ENCODE data around the gene ZNF217. TPM values are rescaled to one million over a fixed set of nuclear protein-coding genes. Genes with fewer than 3 reads are reported as not detected.
"Not testable (repeated sequence)": the region's sequence is repeated elsewhere in the genome, so short reads cannot be mapped to it uniquely, and the experiment has no call there.

Gene ZNF217
- total RNA-seq, 6 donors from 2014 or later = 18.7 to 38.4 (median 33.9) TPM

DNA sequence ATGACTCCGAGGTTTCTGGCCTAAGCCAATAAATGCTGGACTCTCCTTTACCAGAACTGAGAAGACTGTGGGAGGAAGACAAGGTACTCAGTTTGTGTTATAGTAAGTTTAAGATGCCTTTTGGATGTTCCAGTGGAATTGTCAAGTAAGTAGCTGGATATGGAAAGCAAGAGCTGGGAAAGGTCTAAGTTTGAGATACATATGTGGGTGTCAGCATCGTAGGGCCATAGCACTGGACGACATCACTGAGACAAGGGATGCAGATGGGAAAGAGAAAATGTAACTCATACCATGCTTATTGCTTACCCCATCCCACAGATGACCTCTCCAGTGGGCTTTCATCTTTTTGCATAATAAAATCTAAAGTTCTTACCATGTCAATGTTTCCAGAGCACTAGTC lies 45.5 kb upstream of the ZNF217 start:
- DNase-seq = no peak
- Histone ChIP-seq H3K27me3 (no peaks in the 10 kb centered on the region), H3K27ac (no peak overlapping the region), H3K4me1 (peaks cover 6 to 19% (median 17%) of the 10 kb centered on the region in 4 donors), H3K4me3 (no peak overlapping the region), H3K9me3 (no peaks in the 10 kb centered on the region), H3K36me3 (no peaks in the 10 kb centered on the region)
- TF ChIP-seq EP300 (IDR thresholded peaks at IDR 0.05) = no peak
- TF ChIP-seq POLR2A (IDR thresholded peaks at IDR 0.05) = no peak
- TF ChIP-seq POLR2AphosphoS5 (IDR thresholded peaks at IDR 0.05) = no peak
- TF ChIP-seq, protein P1, sequence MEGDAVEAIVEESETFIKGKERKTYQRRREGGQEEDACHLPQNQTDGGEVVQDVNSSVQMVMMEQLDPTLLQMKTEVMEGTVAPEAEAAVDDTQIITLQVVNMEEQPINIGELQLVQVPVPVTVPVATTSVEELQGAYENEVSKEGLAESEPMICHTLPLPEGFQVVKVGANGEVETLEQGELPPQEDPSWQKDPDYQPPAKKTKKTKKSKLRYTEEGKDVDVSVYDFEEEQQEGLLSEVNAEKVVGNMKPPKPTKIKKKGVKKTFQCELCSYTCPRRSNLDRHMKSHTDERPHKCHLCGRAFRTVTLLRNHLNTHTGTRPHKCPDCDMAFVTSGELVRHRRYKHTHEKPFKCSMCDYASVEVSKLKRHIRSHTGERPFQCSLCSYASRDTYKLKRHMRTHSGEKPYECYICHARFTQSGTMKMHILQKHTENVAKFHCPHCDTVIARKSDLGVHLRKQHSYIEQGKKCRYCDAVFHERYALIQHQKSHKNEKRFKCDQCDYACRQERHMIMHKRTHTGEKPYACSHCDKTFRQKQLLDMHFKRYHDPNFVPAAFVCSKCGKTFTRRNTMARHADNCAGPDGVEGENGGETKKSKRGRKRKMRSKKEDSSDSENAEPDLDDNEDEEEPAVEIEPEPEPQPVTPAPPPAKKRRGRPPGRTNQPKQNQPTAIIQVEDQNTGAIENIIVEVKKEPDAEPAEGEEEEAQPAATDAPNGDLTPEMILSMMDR (IDR thresholded peaks at IDR 0.05) = no peak
- no peak for ATAC-seq (ENCODE audit: low FRiP score in 2 of 2)
- WGBS, 2 donors = 91 to 94% methylated on average over 3 of the region's 3 CpGs

DNA sequence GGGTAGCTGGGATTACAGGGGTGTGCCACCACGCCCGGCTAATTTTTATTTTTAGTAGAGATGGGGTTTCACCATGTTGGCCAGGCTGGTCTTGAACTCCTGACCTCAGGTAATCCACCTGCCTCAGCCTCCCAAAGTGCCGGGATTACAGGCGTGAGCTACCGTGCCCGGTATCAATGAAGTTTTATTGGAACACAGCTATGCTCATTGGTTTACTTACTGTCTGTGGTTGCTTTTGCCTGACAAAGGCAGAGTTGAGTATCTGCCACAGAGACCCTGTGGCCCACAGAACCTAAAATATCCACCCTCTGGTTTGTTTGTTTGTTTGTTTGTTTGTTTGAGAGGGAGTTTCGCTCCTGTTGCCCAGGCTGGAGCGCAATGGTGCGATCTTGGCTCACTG lies 43.7 kb upstream of the ZNF217 start:
- H3K9me3 ChIP-seq; H3K36me3 ChIP-seq; H3K27ac ChIP-seq; H3K27me3 ChIP-seq; ATAC-seq (ENCODE audit: low FRiP score in 2 of 2); H3K4me3 ChIP-seq; DNase-seq; H3K4me1 ChIP-seq: not testable (repeated sequence)
- WGBS, 2 donors = 92 to 94% methylated on average over 9 of the region's 9 CpGs

DNA sequence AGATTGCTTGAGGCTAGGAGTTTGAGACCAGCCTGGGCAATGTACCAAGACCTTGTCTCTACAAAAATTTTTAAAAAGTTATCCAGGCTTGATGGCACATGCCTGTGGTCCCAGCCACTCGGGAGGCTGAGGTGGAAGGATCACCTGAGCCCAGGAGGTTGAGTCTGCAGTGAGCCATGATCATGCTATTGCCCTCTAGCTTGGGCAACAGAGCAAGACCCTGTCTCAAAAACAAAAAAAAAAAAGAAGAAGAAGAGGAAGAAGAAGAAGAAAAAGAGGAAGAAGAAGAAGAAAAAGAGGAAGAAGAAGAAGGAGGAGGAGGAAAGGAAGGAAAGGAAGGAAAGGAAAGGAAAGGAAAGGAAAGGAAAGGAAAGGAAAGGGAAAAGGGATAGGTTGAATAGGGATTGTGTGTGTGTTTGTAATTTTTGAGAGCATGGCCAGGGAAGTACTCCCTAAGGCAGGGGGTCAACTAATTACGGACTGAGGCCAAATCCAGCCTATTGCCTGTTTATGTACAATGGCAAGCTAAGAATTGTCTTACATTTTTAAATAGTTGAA lies 43.0 kb upstream of the ZNF217 start:
- no peaks in the 10 kb centered on the region for H3K27me3 ChIP-seq
- no peak overlapping the region for H3K4me3 ChIP-seq
- ATAC-seq (ENCODE audit: low FRiP score in 2 of 2) = no peak
- 64 to 72% methylated on average over 2 of the region's 2 CpGs for WGBS, 2 donors
- H3K9me3 ChIP-seq = no peaks in the 10 kb centered on the region
- no peak overlapping the region for H3K27ac ChIP-seq
- no peaks in the 10 kb centered on the region for H3K36me3 ChIP-seq
- DNase-seq = no peak
- TF ChIP-seq POLR2A (IDR thresholded peaks at IDR 0.05) (no peak), POLR2AphosphoS5 (IDR thresholded peaks at IDR 0.05) (no peak), EP300 (IDR thresholded peaks at IDR 0.05) (no peak)
- TF ChIP-seq, protein P1 (IDR thresholded peaks at IDR 0.05) = no peak
- no peaks in the 10 kb centered on the region for H3K4me1 ChIP-seq

DNA sequence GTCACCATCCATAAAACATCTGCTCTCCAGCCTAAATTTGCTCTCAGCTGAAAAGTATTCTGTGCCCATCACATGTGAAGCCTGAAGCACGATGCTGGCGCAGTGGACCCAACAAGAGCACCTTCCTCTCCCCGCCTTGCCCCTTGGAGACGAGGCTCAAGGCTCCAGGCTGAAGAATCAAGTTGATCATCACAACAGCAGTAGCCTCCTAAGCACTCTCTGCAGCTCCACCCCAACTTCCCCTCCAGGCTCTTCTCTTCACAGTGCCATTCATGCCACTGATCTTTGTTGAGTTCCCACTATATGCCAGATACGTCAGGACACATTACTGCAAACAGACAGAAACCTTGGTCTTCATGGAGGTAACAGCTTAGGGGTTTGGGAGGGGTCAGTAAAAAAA lies 41.6 kb upstream of the ZNF217 start:
- no peaks in the 10 kb centered on the region for H3K4me1 ChIP-seq
- DNase-seq (no peak), ATAC-seq (ENCODE audit: low FRiP score in 2 of 2) (no peak)
- no peaks in the 10 kb centered on the region for H3K9me3 ChIP-seq
- no peaks in the 10 kb centered on the region for H3K36me3 ChIP-seq
- WGBS, 2 donors = 79 to 82% methylated on average over 5 of the region's 5 CpGs
- no peak overlapping the region for H3K27ac ChIP-seq
- TF ChIP-seq, protein P1 (IDR thresholded peaks at IDR 0.05) = no peak
- no peak for TF ChIP-seq EP300 (IDR thresholded peaks at IDR 0.05)
- TF ChIP-seq POLR2A (IDR thresholded peaks at IDR 0.05) = no peak
- TF ChIP-seq POLR2AphosphoS5 (IDR thresholded peaks at IDR 0.05) = no peak
- no peaks in the 10 kb centered on the region for H3K27me3 ChIP-seq
- no peak overlapping the region for H3K4me3 ChIP-seq

DNA sequence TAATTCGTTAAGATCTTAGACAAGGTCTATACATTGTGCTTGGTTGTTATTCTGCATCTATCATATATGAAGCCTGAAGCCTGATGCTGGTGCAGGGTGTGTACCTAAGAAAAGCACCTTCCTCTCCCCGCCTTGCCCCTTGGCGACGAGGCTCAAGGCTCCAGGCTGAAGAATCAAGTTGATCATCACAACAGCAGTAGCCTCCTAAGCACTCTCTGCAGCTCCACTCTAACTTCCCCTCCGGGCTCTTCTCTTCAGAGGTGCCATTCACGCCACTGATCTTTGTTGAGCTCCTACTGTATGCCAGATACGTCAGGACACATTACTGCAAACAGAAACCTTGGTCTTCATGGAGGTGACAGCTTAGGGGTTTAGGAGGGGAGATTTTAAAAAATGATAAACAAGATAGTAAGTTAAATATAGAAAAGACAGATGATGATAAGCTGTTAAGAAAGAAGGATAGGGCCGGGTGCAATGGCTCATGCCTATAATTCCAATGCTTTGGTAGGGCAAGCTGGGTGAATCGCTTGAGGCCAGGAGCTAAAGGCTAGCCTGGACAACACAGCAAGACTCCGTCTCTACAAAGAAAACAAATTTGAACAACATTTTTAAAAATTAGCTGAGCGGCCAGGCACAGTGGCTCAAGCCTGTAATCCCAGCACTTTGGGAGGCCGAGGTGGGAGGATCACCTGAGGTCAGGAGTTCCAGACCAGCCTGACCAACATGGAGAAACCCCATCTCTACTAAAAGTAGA lies 38.4 kb upstream of the ZNF217 start:
- no peak overlapping the region for H3K27ac ChIP-seq
- no peaks in the 10 kb centered on the region for H3K9me3 ChIP-seq
- no peak overlapping the region for H3K4me3 ChIP-seq
- 76 to 78% methylated on average over 12 of the region's 12 CpGs for WGBS, 2 donors
- H3K36me3 ChIP-seq = no peaks in the 10 kb centered on the region
- no peaks in the 10 kb centered on the region for H3K27me3 ChIP-seq
- DNase-seq = no peak
- TF ChIP-seq POLR2AphosphoS5 (IDR thresholded peaks at IDR 0.05) = no peak
- TF ChIP-seq, protein P1 (IDR thresholded peaks at IDR 0.05) = no peak
- no peak for ATAC-seq (ENCODE audit: low FRiP score in 2 of 2)
- H3K4me1 ChIP-seq = no peaks in the 10 kb centered on the region

Measured in upper lobe of left lung (tissue), 6 donors.